ENCODE data around the gene ARL5C.

The ARL5C gene

GRCh38 chr17:39167476-39167875 is 1.5 kb upstream of the ARL5C start:
- DNase-seq (ENCODE audit: low spot score) = no peak

- DNase-seq (ENCODE audit: low spot score) = no peak
Measured at GRCh38 chr17:39166437-39167335, 725 bp upstream of the ARL5C start.

GRCh38 chr17:39165178-39165840 is 652 bp downstream of the ARL5C start:
- DNase-seq (ENCODE audit: low spot score) = no peak

GRCh38 chr17:39164675-39165143 is 1.3 kb downstream of the ARL5C start:
- DNase-seq (ENCODE audit: low spot score) = peak; percentile 62

GRCh38 chr17:39161962-39162361 is 4.0 kb downstream of the ARL5C start:
- DNase-seq (ENCODE audit: low spot score) = no peak

- no peak for DNase-seq (ENCODE audit: low spot score)
Measured at GRCh38 chr17:39158623-39159022, 7.3 kb downstream of the ARL5C start.

- no peak for DNase-seq (ENCODE audit: low spot score)
Measured at GRCh38 chr17:39156491-39156890, 9.5 kb downstream of the ARL5C start.

- no peak for DNase-seq (ENCODE audit: low spot score)
Measured at GRCh38 chr17:39155654-39156053, 10.3 kb downstream of the ARL5C start.

- peak; percentile 86 for DNase-seq (ENCODE audit: low spot score)
Measured at GRCh38 chr17:39153599-39154051, 12.3 kb downstream of the ARL5C start.

GRCh38 chr17:39151943-39152818 is 13.8 kb downstream of the ARL5C start:
- no peak for DNase-seq (ENCODE audit: low spot score)

GRCh38 chr17:39151150-39151942 is 14.6 kb downstream of the ARL5C start, which contains the start of gene PLXDC1:
PLXDC1 (minus strand) TSS chr17:39151637; CDS start chr17:39151437, 200 bp downstream.
- no peak for DNase-seq (ENCODE audit: low spot score)

- DNase-seq (ENCODE audit: low spot score) = no peak
Measured at GRCh38 chr17:39150795-39151149, 15.2 kb downstream of the ARL5C start.

GRCh38 chr17:39150104-39150634 is 15.8 kb downstream of the ARL5C start:
- no peak for DNase-seq (ENCODE audit: low spot score)

GRCh38 chr17:39147221-39148185 is 18.5 kb downstream of the ARL5C start:
- DNase-seq (ENCODE audit: low spot score) = no peak

GRCh38 chr17:39146273-39146672 is 19.7 kb downstream of the ARL5C start:
- DNase-seq (ENCODE audit: low spot score) = no peak

- DNase-seq (ENCODE audit: low spot score) = no peak
Measured at GRCh38 chr17:39145143-39145542, 20.8 kb downstream of the ARL5C start.

- no peak for DNase-seq (ENCODE audit: low spot score)
Measured at GRCh38 chr17:39144416-39144840, 21.5 kb downstream of the ARL5C start.

- DNase-seq (ENCODE audit: low spot score) = no peak
Measured at GRCh38 chr17:39143552-39144093, 22.3 kb downstream of the ARL5C start.

GRCh38 chr17:39141915-39142664 is 23.9 kb downstream of the ARL5C start:
- DNase-seq (ENCODE audit: low spot score) = no peak
